H1 (cell line): ENCODE measurements around the gene PTPRJ. TPM values are rescaled to one million over a fixed set of nuclear protein-coding genes. Genes with fewer than 3 reads are reported as not detected.
A peak's percentile ranks its signal among the peaks of the same experiment; 100 is the strongest.

Experiments used
- CTCF ChIA-PET: fragments of 300-600 bp; sonication (Branson Sonifier 250); formaldehyde crosslinking; loops from one replicate; lab custom pipeline; 2021; ENCODE audit not compliant: partially characterized antibody; lab: Charles Lee
- POLR2A ChIA-PET: fragments of 300-600 bp; sonication (Branson Sonifier 250); formaldehyde crosslinking; loops from one replicate; lab custom pipeline; 2021; ENCODE audit warnings: inconsistent platforms; ENCODE audit not compliant: partially characterized antibody; lab: Charles Lee
- DNase-seq, 2 experiments: peaks; one replicate each; pipeline versions ENCODE4 v3.0.0 to v3.0.0-alpha.2; 2010 to 2022; ENCODE audit warnings: low spot score in 2 of 2, low read depth in 1 of 2, mixed read lengths in 1 of 2
- FAIRE-seq: peaks from 2 replicates; lab custom pipeline; 2011; peaks lifted over from hg19 to GRCh38; lab: Jason Lieb, UNC
- H2AFZ ChIP-seq: 2 replicates; pipeline ENCODE4 v1.8.1; 2012; ENCODE audit warnings: low read length, inconsistent platforms
- H2AK5ac ChIP-seq: 2 replicates; pipeline ENCODE4 v1.6.1; 2013; ENCODE audit warnings: low read depth, low read length
- H2BK120ac ChIP-seq: replicated peaks from 2 replicates; pipeline ENCODE3; 2013; ENCODE audit warnings: low read depth, low read length, inconsistent platforms
- H2BK12ac ChIP-seq: 2 replicates; pipeline ENCODE4 v1.6.1; 2013; ENCODE audit warnings: low read depth, low read length
- H2BK15ac ChIP-seq: 2 replicates; pipeline ENCODE4 v1.6.1; 2013; ENCODE audit warnings: low read length
- H2BK20ac ChIP-seq: 2 replicates; pipeline ENCODE4 v1.6.1; 2013; ENCODE audit warnings: low read length
- H2BK5ac ChIP-seq: 2 replicates; pipeline ENCODE4 v1.6.1; 2013; ENCODE audit warnings: low read depth, low read length
- H3K14ac ChIP-seq: 2 replicates; pipeline ENCODE4 v1.6.1; 2013; ENCODE audit warnings: inconsistent platforms; ENCODE audit not compliant: insufficient read length
- H3K18ac ChIP-seq: 2 replicates; pipeline ENCODE4 v1.6.1; 2013; ENCODE audit warnings: low read length; ENCODE audit errors: extremely low read depth
- H3K23ac ChIP-seq: 2 replicates; pipeline ENCODE4 v1.6.1; 2013; ENCODE audit warnings: inconsistent platforms; ENCODE audit not compliant: insufficient read length
- H3K23me2 ChIP-seq: 2 replicates; pipeline ENCODE4 v1.6.1; 2013; ENCODE audit warnings: low read depth, low read length
- H3K27ac ChIP-seq: 2 replicates; pipeline ENCODE4 v1.6.1; 2011; ENCODE audit warnings: low read depth, low read length, inconsistent platforms
- H3K27me3 ChIP-seq, 4 experiments: replicated peaks in 1 of 4; 1 replicate in 1 of 4; 2 replicates in 3 of 4; pipeline versions ENCODE4 v1.6.1 to v1.8.1; 2011 to 2013; ENCODE audit warnings: low read length in 3 of 4, mild to moderate bottlenecking in 3 of 4, inconsistent platforms in 2 of 4, mixed read lengths in 2 of 4, moderate library complexity in 1 of 4; ENCODE audit not compliant: control insufficient read depth in 3 of 4, insufficient read depth in 3 of 4; ENCODE audit errors: extremely low read depth in 1 of 4
- H3K36me3 ChIP-seq, 4 experiments: 2 replicates each; pipeline versions ENCODE4 v1.6.1 to v1.8.1; 2011 to 2013; ENCODE audit warnings: mild to moderate bottlenecking in 4 of 4, low read length in 3 of 4, moderate library complexity in 2 of 4, control low read depth in 1 of 4, inconsistent platforms in 1 of 4; ENCODE audit not compliant: insufficient read depth in 4 of 4, control insufficient read depth in 2 of 4
- H3K4ac ChIP-seq: replicated peaks from 2 replicates; pipeline ENCODE3; 2013; ENCODE audit warnings: low read length, low read depth, mixed read lengths, inconsistent platforms; ENCODE audit not compliant: insufficient read length
- H3K4me1 ChIP-seq, 4 experiments: replicated peaks in 1 of 4; 1 replicate in 1 of 4; 2 replicates in 3 of 4; pipeline versions ENCODE4 v1.6.1 to v1.8.1; 2011 to 2013; ENCODE audit warnings: low read length in 3 of 4, inconsistent platforms in 2 of 4, mixed read lengths in 1 of 4; ENCODE audit not compliant: insufficient read depth in 4 of 4, control insufficient read depth in 3 of 4
- H3K4me2 ChIP-seq, 2 experiments: 2 replicates each; pipeline versions ENCODE4 v1.6.1 to v1.8.1; 2011 to 2013; ENCODE audit warnings: low read depth in 2 of 2, low read length in 2 of 2, control low read depth in 1 of 2, inconsistent platforms in 1 of 2, mild to moderate bottlenecking in 1 of 2; ENCODE audit not compliant: insufficient read depth in 1 of 2
- H3K4me3 ChIP-seq, 4 experiments: fragments of 200-600, 300-600 bp in 1 of 4; sonication (generic), shearing (Covaris generic), sonication (Bioruptor Twin) in 1 of 4; 2 replicates each; pipeline versions ENCODE4 v1.5.1 to v1.8.1; 2011 to 2016; ENCODE audit warnings: low read length in 4 of 4, low read depth in 3 of 4, control low read depth in 2 of 4, inconsistent platforms in 2 of 4, mild to moderate bottlenecking in 2 of 4, mixed read lengths in 1 of 4, moderate library complexity in 1 of 4; ENCODE audit not compliant: insufficient read depth in 2 of 4; ENCODE audit errors: extremely low read depth in 1 of 4
- H3K56ac ChIP-seq: replicated peaks from 2 replicates; pipeline ENCODE3; 2013; ENCODE audit warnings: low read depth, mild to moderate bottlenecking, mixed read lengths, low read length, inconsistent platforms; ENCODE audit not compliant: insufficient read length
- H3K79me1 ChIP-seq: 2 replicates; pipeline ENCODE4 v1.6.1; 2013; ENCODE audit warnings: low read depth, low read length, control low read depth
- H3K79me2 ChIP-seq, 2 experiments: 2 replicates each; pipeline versions ENCODE4 v1.6.1 to v1.8.1; 2012 to 2013; ENCODE audit warnings: low read length in 2 of 2, mild to moderate bottlenecking in 2 of 2, inconsistent platforms in 1 of 2; ENCODE audit not compliant: insufficient read depth in 2 of 2, control insufficient read depth in 1 of 2
- H3K9ac ChIP-seq, 4 experiments: replicated peaks in 1 of 4; 1 replicate in 1 of 4; 2 replicates in 3 of 4; pipeline versions ENCODE4 v1.6.1 to v1.8.1; 2011 to 2013; ENCODE audit warnings: low read depth in 3 of 4, low read length in 3 of 4, control low read depth in 2 of 4, mild to moderate bottlenecking in 2 of 4, moderate library complexity in 2 of 4, inconsistent platforms in 1 of 4; ENCODE audit errors: extremely low read depth in 1 of 4
- H3K9me3 ChIP-seq, 2 experiments: 2 replicates each; pipeline versions ENCODE4 v1.6.1 to v1.8.1; 2012 to 2013; ENCODE audit warnings: mild to moderate bottlenecking in 2 of 2, moderate library complexity in 2 of 2, control low read depth in 1 of 2, inconsistent platforms in 1 of 2, low read depth in 1 of 2, low read length in 1 of 2, mixed read lengths in 1 of 2; ENCODE audit not compliant: insufficient read depth in 2 of 2
- H4K20me1 ChIP-seq, 2 experiments: replicated peaks in 1 of 2; 2 replicates each; pipeline versions ENCODE3 to v1.8.1; 2011 to 2013; ENCODE audit warnings: inconsistent platforms in 2 of 2, low read length in 2 of 2, mild to moderate bottlenecking in 1 of 2; ENCODE audit not compliant: insufficient read depth in 2 of 2, control insufficient read depth in 1 of 2
- H4K5ac ChIP-seq: 2 replicates; pipeline ENCODE4 v1.6.1; 2013; ENCODE audit warnings: low read length, low read depth, mixed read lengths, inconsistent platforms; ENCODE audit not compliant: insufficient read length
- H4K8ac ChIP-seq: 2 replicates; pipeline ENCODE4 v1.8.0; 2013; ENCODE audit warnings: mild to moderate bottlenecking, moderate library complexity, low read length, inconsistent platforms; ENCODE audit not compliant: insufficient read depth; ENCODE audit errors: extremely low read depth
- H4K91ac ChIP-seq: replicated peaks from 2 replicates; pipeline ENCODE3; 2013; ENCODE audit warnings: low read length, mixed read lengths, inconsistent platforms; ENCODE audit not compliant: insufficient read length
- CBX5 ChIP-seq: fragments of 300-800, 300-1000 bp; sonication (generic); IDR thresholded peaks from 2 replicates; pipeline ENCODE4 v1.7.1; 2016; ENCODE audit warnings: antibody characterized with exemption, low read length, low read depth
- GABPA ChIP-seq: IDR thresholded peaks from 2 replicates; pipeline ENCODE4 v1.6.1; 2011; ENCODE audit warnings: mild to moderate bottlenecking, low read length, moderate library complexity, borderline replicate concordance; ENCODE audit not compliant: insufficient read depth
- HDAC2 ChIP-seq, 2 experiments: fragments of 300-600 bp in 1 of 2; sonication (generic) in 1 of 2; IDR thresholded peaks; 2 replicates each; pipeline ENCODE4 v1.6.1; 2011 to 2012; ENCODE audit warnings: low read depth in 2 of 2, low read length in 2 of 2, mild to moderate bottlenecking in 2 of 2, moderate library complexity in 2 of 2, borderline replicate concordance in 1 of 2, inconsistent platforms in 1 of 2
- KDM4A ChIP-seq: IDR thresholded peaks from one replicate; pipeline ENCODE4 v1.7.1; 2012; ENCODE audit warnings: low read depth, mild to moderate bottlenecking, moderate library complexity, low read length, inconsistent platforms; ENCODE audit not compliant: severe bottlenecking
- POLR2A ChIP-seq, 2 experiments: IDR thresholded peaks; 1 replicate in 1 of 2; 2 replicates in 1 of 2; pipeline ENCODE4 v1.6.1; 2011; ENCODE audit warnings: low read depth in 2 of 2, low read length in 2 of 2, mild to moderate bottlenecking in 2 of 2; ENCODE audit errors: control extremely low read depth in 1 of 2
- SIRT6 ChIP-seq: IDR thresholded peaks from one replicate; pipeline ENCODE4 v1.7.1; 2012; ENCODE audit warnings: low read length, inconsistent platforms
- SP4 ChIP-seq: IDR thresholded peaks from 2 replicates; pipeline ENCODE4 v1.6.1; 2012; ENCODE audit warnings: low read length, inconsistent platforms
- SUZ12 ChIP-seq: fragments of 200-600 bp; sonication (generic); IDR thresholded peaks from 2 replicates; pipeline ENCODE4 v1.6.1; 2012; ENCODE audit warnings: mild to moderate bottlenecking, inconsistent platforms, low read length, moderate library complexity, mixed read lengths
- WGBS, 2 experiments: shearing (Covaris generic) in 1 of 2; methylation state at CpG; one replicate each; pipeline versions ENCODE4 v1.1.6 to v1.1.7; 2013 to 2015; ENCODE audit warnings: low lambda C conversion rate in 2 of 2, mixed read lengths in 2 of 2, inconsistent platforms in 1 of 2, low coverage in 1 of 2, missing lambda C conversion rate in 1 of 2; ENCODE audit not compliant: insufficient replicate concordance in 2 of 2, insufficient coverage in 1 of 2, insufficient read length in 1 of 2; ENCODE audit errors: extremely low coverage in 1 of 2, missing lambda C conversion rate in 1 of 2; 5-methylcytosine and 5-hydroxymethylcytosine counted together
- long read RNA-seq, 2 experiments: library from RNA in 1 of 2; library from capped mRNA in 1 of 2; stranded (forward); transcript quantifications; one replicate each; pipeline ENCODE4 v2.0.0, GENCODE V29; 2021; ENCODE audit warnings: inconsistent platforms in 1 of 2
- polyA minus RNA-seq, 3 experiments: library from RNA; depleted of rRNA, polyadenylated mRNA; stranded (reverse); fragments of >200 nt; gene quantifications; 1 replicate in 2 of 3; 2 replicates in 1 of 3; pipeline ENCODE4 v1.2.3, GENCODE V29; 2011
- polyA plus RNA-seq, 7 experiments: library from polyadenylated mRNA; depleted of rRNA in 3 of 7; stranded (reverse) in 5 of 7; unstranded in 2 of 7; fragments of >200 nt in 5 of 7; fragments of 200-250 nt in 2 of 7; gene quantifications; 1 replicate in 5 of 7; 2 replicates in 1 of 7; 4 replicates in 1 of 7; pipeline versions ENCODE4 v1.2.1 to v1.2.3, GENCODE V29; 2011 to 2013; ENCODE audit warnings: missing spikeins in 2 of 7, mixed read lengths in 2 of 7
- total RNA-seq: library from RNA; stranded (reverse); fragmentation: NEBNext Ultra II Directional; extraction: Animal tissue kit (Norgen Biotek cat#: 25700); gene quantifications from 2 replicates; pipeline ENCODE4 v1.2.1, GENCODE V29; 2021

PTPRJ gene
- total RNA-seq (21.6 and 22.6 TPM in 2 replicates), polyA plus RNA-seq (2011; rRNA removed) (4.2 and 4.4 TPM in 2 replicates), polyA minus RNA-seq (2011; rRNA and poly(A)+ RNA removed) (9.0 and 9.8 TPM in 2 replicates)
- polyA plus RNA-seq (2011; cell fraction: cytosol; rRNA removed), result 4.9 TPM
- polyA plus RNA-seq (2011; cell fraction: nucleus; rRNA removed), result 6.3 TPM
- polyA plus RNA-seq (2012, experiment 1 of 2), result 8.3 to 11.1 TPM (median 9.2 TPM) in 4 replicates
- polyA plus RNA-seq (2012, experiment 2 of 2), result 2.5 TPM
- polyA plus RNA-seq (2013, experiment 1 of 2), result 13.2 TPM
- 14.0 TPM for polyA plus RNA-seq (2013, experiment 2 of 2)
- 8.5 TPM for polyA minus RNA-seq (2011; cell fraction: cytosol; rRNA and poly(A)+ RNA removed)
- polyA minus RNA-seq (2011; cell fraction: nucleus; rRNA and poly(A)+ RNA removed), result 7.9 TPM
- long read RNA-seq, experiment 1, partial matches to known transcripts, result 2 of 9 reads
- long read RNA-seq, experiment 1, other reads (novel, unspliced or antisense), result 7 of 9 reads
- long read RNA-seq, experiment 2, partial matches to known transcripts, result 2 of 5 reads
- long read RNA-seq, experiment 2, other reads (novel, unspliced or antisense), result 3 of 5 reads

DNA sequence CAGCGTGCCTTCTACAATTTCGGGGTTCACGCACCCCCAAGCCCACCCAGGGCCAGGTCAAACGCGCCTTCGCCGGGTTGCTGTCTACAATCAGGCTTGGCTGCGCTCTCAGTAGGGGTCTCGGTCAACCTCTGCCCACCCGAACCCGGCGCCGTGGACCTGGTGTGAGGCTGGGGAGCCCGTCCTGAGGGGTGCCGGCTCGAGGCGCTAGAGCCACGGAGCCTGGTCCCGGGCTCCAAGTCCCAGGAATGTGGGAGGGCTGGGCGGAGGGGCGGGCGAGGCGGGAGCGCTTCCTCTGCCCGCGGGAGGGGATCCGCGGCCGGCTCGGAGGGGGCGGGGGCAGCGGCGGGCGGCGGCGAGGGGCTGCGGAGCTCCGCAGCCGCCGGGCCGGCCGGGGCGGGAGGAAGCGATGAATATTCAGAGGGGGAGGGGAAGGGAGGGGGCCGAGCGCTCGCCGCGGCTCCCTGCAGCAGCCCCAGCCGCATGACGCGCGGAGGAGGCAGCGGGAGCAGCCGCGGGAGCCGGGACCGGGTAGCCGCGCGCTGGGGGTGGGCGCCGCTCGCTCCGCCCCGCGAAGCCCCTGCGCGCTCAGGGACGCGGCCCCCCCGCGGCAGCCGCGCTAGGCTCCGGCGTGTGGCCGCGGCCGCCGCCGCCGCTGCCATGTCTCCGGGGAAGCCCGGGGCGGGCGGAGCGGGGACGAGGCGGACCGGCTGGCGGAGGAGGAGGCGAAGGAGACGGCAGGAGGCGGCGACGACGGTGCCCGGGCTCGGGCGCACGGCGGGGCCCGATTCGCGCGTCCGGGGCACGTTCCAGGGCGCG is at the start of gene PTPRJ:
Gene PTPRJ, plus strand, starts transcription at position 472 of the 819 bp plus-strand sequence. CDS start 354 bp downstream, outside the sequence.
- FAIRE-seq, result no peak
- no peak within 1 kb of the TSS; the same call in 1 of the 2 replicates for H3K27ac ChIP-seq
- peak in 1 of 2 experiments; percentile 14; a peak in 1 of 3 replicates for TF ChIP-seq POLR2A (IDR thresholded peaks at IDR 0.05; ENCODE audit: control extremely low read depth in 1 of 2, low read depth in 2 of 2, low read length in 2 of 2)
- TF ChIP-seq GABPA, result no peak
- no peak for TF ChIP-seq SP4
- TF ChIP-seq KDM4A, result peak; percentile 48
- no peak for TF ChIP-seq SIRT6
- no peak for TF ChIP-seq SUZ12
- TF ChIP-seq HDAC2 (IDR thresholded peaks at IDR 0.05; ENCODE audit: borderline replicate concordance in 1 of 2, low read depth in 2 of 2, low read length in 2 of 2), result no peak
- no peak for TF ChIP-seq CBX5

More for the DNA sequence above, at the start of gene PTPRJ:
- Histone ChIP-seq H2BK12ac (peak within 1 kb of the TSS; percentile 94; the same call in 1 of the 2 replicates), H2AFZ (peak within 1 kb of the TSS; percentile 13; the same call in 1 of the 2 replicates), H3K4me2 (peak within 1 kb of the TSS; percentile 86 to 87), H3K79me2 (peaks cover 0 to 26% of the 10 kb centered on the region in 2 experiments; a peak in 2 of 4 replicates), H2BK20ac (peak within 1 kb of the TSS; percentile 4; the same call in 1 of the 2 replicates), H2BK120ac (peak within 1 kb of the TSS; percentile 14), H4K8ac (no peak within 1 kb of the TSS; the same call in 1 of the 2 replicates), H4K5ac (peak within 1 kb of the TSS; percentile 70), H3K36me3 (no peaks in the 10 kb centered on the region), H2BK5ac (peak within 1 kb of the TSS; percentile 87; the same call in 1 of the 2 replicates), H3K4me3 (peak within 1 kb of the TSS; percentile 51 to 85 (median 60)), H3K27me3 (peaks cover 0 to 7% (median 4%) of the 10 kb centered on the region in 4 experiments; a peak in 1 of 7 replicates), H3K4ac (peak within 1 kb of the TSS; percentile 97), H3K9me3 (no peaks in the 10 kb centered on the region), H3K18ac (peak within 1 kb of the TSS; percentile 87), H2AK5ac (0 out of 2 replicates have a peak within 1 kb of the TSS, but pooled peaks have one; percentile 57), H4K91ac (peak within 1 kb of the TSS; percentile 77), H3K9ac (peak within 1 kb of the TSS; percentile 29 to 80 (median 46); a peak in 6 of 7 replicates), H4K20me1 (peaks cover 0 to 4% of the 10 kb centered on the region in 2 experiments), H3K23ac (peak within 1 kb of the TSS; percentile 20), H2BK15ac (peak within 1 kb of the TSS; percentile 88), H3K23me2 (peaks cover 15% of the 10 kb centered on the region), H3K79me1 (no peaks in the 10 kb centered on the region), H3K56ac (no peak within 1 kb of the TSS), H3K4me1 (peaks cover 9 to 12% (median 11%) of the 10 kb centered on the region in 4 experiments), H3K14ac (no peak within 1 kb of the TSS)
- POLR2A ChIA-PET, result interaction anchor here (1.0 to 2.0 kb wide), 7 partner anchors 10 to 117 kb away, joined by 3 to 7 read pairs (median 4); no protein-coding TSS in a partner anchor
- WGBS, 2 experiments, result 3% methylated on average over 17 of the region's 111 CpGs; no CpG with 5 or more reads in 1 of the 2 experiments
- peak in 1 of 2 experiments; percentile 74 for DNase-seq
- CTCF ChIA-PET, result interaction anchor here (1.0 to 2.2 kb wide), 5 partner anchors 10 to 46 kb away, joined by 3 to 7 read pairs (median 3); no protein-coding TSS in a partner anchor
